HG02798 (cell line): Measurements from ENCODE around the gene NUDT1.
A peak's percentile ranks its signal among the peaks of the same experiment; 100 is the strongest.

Source experiments
- ATAC-seq: cut with Tn5 transposase; IDR thresholded peaks from one replicate; pipeline ENCODE4 v1.9.1; 2021; ENCODE audit warnings: mild to moderate bottlenecking; ENCODE audit not compliant: unreplicated experiment, poor library complexity

NUDT1 gene

DNA sequence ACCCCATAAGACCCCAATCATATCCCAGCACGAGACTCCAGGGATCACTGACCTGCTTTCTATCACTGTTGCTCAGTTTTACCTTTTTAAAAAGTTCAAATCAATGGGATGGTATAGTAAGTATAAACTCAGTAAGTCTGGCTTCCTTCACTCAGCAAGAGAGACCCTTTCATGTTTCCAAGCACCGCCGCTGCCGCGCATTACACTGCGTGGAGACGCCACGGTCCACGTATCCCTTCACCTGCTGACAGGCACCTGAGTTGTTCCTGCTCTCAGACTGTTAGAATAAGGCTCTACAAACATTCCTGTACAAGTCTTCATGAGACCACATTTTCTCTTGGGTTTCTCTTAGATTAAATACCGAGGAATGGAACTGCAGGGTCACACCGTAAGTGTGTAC is 37.6 kb upstream of the NUDT1 start:
- ATAC-seq: no peak

DNA sequence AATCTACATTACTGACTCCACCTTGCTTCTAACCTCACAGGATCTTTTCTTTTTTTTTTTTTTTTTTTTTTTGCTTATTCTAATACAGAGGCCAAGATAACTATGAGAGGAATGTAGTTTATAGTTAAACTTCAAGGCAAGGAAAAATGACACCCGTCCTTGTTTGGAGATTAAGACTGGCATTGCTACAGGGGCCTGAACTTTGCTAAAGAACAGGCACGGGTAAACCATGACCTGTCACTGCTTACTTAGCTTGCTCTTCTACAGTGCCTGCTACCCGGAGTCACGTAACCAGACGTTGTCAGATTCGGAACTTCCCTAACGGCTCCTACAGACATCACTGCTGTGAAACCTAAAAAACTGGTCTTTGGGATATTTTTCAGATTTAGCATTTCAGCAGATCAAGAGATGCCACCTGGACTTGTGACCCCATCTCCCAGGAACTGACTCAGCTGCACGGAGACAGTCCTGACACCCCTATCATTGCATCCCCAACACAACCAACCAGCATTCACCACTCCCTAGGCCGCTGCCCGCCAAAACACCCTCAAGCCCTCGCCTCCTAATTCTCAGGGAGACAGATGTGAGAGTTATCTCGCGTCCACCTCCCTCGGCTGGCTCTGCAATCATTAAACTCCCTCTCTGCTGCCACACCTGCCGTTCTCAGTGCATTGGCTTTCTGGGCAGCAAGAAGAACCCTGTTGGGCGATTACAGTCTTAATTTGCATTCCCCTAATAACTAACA is 36.8 kb upstream of the NUDT1 start:
- no peak for ATAC-seq

DNA sequence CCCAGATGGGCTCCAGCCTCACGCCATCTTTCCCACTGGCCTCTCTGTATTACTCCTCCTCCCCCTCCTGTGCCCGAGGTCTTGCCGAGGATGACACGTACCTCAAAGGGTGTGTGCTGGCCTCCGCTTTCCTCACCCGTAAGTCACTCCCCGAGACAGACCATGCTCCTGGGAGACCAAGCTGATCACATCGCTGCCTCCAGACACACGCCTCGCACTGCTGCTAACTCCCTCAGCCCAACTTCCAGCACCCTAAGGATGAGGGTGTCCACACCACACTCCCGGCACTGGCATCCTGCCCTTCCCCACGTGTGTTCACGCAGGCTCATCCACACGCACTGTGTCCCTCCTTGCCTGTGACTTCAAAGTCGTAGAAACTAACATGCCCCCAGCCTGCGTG is 33.3 kb upstream of the NUDT1 start:
- ATAC-seq: no peak

- peak; percentile 70 for ATAC-seq
These were observed 32.7 kb upstream of the NUDT1 start for GRCh38 chr7:2209146-2209960.

- ATAC-seq: no peak
These were observed 32.1 kb upstream of the NUDT1 start for GRCh38 chr7:2209961-2210323.

- ATAC-seq: no peak
These were observed 31.3 kb upstream of the NUDT1 start for GRCh38 chr7:2210551-2211258.

- ATAC-seq: no peak
These were observed 30.7 kb upstream of the NUDT1 start for GRCh38 chr7:2211259-2211880.

GRCh38 chr7:2211926-2212325 is 30.1 kb upstream of the NUDT1 start:
- ATAC-seq: no peak

GRCh38 chr7:2212906-2213305 is 29.1 kb upstream of the NUDT1 start:
- ATAC-seq: no peak

DNA sequence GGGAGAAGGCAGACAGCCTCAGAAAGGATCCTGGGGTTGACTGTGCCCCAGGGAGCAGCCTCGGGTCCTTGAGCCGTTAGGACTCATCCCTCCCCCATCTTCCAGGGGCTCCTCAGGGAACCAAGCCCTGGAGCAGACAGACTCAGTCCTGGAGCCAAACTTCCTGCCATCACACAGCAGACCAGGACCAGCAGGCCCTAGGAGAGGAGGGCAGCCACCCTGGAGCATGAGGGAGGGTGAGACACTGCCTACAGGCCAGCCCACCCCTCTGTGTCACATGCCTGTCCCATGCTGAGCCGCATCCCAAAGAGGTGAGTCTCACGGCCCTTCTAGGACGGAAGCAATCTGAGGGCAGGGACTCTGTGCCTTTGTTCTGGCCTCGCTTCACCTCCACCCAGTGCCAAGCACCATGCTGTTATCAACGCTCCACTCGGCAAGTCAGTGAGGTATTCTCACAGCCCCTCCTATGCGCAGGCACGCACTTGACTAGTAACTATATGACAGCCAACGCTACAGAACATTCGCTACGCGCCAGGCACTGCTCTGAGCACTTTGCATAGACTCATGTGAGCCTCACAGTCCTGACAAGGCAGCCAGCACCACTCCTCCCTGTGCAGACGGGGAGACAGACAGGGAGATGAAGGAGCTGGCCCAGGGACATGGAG is 28.3 kb upstream of the NUDT1 start:
- no peak for ATAC-seq

DNA sequence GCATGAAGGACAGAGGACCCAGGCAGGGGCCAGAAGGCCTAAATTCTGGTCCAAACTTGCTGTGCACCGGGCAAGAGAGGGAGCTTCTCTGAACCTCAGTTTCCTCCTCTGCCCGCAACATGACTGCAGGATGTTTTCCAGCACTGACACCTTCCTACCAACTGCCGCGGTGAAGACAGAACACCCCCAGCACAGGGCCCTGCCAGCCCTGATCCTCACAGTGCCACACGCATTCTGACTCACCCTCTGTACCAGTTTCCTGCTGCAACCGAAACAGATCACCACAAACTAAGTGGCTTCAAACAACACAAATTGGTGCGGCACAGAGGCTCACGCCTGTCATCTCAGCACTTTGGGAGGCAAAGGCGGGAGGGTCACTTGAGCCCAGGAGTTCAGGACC is 27.4 kb upstream of the NUDT1 start:
- no peak for ATAC-seq

DNA sequence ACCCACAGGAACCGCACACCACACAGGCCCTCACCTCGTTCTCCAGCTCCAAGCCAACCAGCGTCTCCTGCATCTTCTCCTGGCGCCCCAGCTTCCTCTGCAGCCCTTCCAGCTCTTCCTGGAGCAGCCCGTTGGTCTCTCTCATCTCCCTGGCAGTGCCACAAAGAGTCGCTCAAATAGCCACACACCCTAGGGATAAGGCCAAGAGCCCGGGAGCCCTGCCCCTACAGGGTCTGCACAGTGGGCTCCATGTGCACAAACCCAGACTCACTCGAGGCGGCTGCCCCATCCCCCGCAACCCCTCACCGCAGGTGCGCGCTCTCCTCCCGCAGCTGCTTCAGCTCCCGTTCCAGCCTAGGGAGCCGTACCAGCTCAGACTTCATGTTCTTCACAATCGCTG is 26.2 kb upstream of the NUDT1 start:
- ATAC-seq: no peak

DNA sequence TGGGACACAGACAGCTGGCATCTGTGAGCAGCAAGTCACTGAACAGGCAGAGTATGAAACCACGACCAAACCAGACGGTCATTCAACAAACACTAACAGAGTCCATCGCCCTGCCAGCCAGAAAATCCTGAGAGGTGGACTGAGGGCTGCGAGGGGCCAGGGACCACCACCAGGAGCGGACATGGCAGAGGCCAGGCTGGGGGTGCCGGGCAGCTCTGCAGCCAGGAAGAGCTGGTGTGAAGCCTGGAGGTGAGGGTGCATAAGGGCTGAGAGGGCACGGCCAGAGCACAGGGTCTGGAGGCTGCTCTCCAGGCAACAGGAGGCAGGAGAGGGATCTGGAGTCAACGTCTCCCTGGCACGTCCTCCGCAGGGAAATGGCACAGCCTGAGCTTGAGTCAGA is 24.8 kb upstream of the NUDT1 start:
- ATAC-seq: no peak

DNA sequence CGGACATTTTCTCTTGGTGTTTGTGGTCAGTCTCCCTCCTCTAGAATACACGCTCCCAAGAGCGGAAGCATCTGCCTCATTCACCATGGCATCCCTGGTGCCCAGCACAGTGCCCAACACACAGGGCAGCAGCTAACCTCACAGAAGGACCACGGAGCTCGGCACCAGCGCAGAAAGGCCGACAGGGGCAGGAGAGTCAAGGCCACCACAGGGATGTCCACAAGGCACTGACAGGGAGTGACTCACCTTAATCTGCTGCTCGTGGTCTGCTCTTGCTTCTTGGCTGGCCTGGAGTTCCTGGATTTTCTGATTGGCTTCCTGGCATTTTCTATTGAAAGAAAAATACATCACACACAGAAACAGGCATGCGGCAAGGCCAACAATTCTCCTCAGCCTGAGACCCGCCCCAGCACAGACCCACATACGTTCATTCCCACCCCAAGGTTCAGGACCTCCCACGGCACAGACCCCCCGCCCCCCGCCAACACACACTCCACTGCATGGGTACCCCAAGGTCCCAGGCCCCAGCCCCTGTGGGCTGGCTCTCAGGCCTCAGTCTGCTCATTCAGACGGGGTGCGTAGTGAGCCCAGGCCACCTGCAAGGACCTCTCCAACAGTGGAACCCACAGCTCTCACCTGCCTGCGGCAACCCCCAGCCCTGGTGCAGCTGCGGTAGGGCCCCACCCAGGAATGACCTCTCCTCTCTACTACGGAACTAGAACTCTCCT is 24.1 kb upstream of the NUDT1 start:
- ATAC-seq: no peak

GRCh38 chr7:2218444-2218785 is 23.6 kb upstream of the NUDT1 start:
- no peak for ATAC-seq

DNA sequence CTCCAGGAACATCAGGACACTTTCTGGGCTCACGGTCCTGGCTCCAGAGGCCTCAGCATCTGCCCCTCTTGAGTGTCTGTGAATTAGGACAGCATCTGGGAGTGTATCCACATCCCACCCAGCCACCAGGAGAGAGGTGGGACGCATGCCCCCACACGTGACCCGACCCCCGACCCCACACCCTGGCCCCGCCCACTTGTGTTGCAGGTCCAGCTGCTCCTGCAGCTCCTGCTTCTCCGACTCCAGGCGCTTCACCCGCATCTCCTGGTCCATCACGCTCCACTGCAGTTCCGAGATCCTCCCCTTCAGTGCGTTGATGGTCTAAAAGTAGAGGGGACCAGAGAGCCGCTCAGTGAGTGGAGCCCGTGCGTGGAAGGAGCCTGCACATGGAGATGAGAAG is 22.9 kb upstream of the NUDT1 start:
- no peak for ATAC-seq

- ATAC-seq: no peak
These were observed 22.4 kb upstream of the NUDT1 start for GRCh38 chr7:2219606-2220005.

- no peak for ATAC-seq
These were observed 22.0 kb upstream of the NUDT1 start for GRCh38 chr7:2220030-2220429.

GRCh38 chr7:2220506-2220905 is 21.5 kb upstream of the NUDT1 start:
- no peak for ATAC-seq

GRCh38 chr7:2220954-2221353 is 21.1 kb upstream of the NUDT1 start:
- ATAC-seq: no peak
